HG03108 (cell line): ENCODE measurements around the gene PTGS1.

Experiments
- ATAC-seq: cut with Tn5 transposase; IDR thresholded peaks from one replicate; pipeline ENCODE4 v1.9.1; 2021; ENCODE audit warnings: moderate library complexity; ENCODE audit not compliant: unreplicated experiment

Gene PTGS1

DNA sequence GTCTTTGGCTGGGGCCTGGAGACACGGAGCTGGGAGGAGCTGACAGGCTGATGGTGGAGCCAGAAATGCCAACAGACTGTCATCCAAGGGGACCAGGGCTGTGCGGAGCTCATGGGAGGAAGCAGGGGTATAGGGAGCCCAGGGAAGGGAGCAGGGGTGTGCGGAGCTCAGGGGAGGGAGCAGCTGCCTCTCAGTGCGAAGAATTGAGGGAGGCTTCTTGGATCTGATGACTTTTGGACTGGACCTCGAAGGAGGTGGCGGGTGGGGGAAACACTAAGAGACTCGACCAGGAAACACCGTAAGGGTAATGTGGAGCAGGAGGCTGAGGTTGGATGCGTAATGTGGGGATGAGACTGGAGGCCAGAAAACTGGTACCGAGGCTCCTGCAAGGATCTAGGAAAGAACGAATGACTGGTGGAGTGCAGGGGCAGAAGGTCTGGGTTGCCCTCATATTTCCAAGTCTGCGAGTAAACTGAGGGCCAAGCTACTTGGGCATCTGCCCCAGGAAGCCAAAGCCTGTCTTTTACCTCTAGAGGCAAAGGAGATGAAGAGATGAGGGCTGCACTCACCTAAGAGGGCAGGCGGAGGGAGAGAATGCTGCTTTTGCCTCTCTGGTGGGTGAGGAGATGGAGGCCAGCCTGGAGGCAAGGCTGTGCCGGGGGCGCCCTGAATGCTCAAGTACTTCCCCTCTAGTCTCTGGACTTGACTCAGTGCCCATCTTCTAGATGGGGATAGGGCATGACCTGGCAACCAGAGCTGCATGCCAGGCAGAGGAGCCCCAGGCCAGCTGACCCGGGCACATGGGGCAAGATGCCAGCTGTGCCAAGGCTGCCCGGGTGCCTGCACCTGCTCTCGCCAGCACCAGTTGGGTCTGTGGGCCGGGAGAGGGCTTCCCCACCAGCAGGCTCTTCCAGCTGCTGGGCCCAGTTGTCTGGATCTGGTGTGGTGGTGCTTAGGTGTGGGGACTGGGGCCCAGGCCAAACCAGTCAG, 2.3 kb downstream of the PTGS1 start:
- ATAC-seq: no peak

DNA sequence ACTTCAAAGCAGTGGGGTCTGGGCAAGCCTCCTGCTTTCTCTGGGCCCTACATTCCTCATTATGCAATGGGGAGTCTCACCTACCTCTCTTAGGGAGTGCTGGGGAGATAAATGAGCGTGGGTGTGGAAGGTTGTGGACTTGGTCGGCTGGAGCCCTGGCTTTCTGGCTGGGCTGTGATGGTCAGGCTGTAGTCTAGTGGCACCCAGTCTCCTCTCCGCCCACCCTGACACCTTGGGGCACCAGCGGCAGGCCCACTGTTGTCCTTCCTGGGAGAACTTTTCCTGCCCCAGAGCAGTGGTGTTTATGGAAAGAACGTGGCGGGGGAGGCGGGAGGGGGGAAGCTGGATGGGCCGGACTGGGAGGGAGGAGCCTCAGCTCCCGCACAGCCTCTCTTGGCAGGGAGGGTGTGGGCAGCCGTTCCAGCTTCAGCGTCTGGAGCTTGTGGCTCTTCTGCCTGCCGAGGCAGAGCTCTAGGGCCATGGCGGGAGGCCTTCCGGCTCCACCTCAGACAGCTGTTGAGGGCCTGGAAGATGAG, 4.1 kb downstream of the PTGS1 start:
- no peak for ATAC-seq

DNA sequence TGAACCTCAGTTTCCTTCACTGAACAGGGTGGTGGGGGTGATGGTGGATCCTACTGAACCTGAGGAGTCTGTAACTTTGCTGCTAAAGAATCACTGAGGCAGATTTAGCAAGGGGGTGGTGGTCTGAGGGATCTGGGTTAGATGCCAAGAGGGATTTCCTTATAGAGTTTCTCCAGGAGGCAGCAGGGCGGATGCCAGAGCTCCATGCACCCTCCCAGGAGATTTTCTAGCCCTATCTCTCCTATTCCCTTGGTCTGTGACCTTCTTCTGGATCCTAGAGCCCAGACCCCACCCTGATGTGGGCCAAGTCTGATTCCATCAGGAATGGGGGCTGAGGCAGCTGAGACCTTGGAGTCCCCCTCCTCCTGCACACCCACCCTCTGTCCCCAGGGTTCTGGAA, 6.0 kb downstream of the PTGS1 start:
- no peak for ATAC-seq

DNA sequence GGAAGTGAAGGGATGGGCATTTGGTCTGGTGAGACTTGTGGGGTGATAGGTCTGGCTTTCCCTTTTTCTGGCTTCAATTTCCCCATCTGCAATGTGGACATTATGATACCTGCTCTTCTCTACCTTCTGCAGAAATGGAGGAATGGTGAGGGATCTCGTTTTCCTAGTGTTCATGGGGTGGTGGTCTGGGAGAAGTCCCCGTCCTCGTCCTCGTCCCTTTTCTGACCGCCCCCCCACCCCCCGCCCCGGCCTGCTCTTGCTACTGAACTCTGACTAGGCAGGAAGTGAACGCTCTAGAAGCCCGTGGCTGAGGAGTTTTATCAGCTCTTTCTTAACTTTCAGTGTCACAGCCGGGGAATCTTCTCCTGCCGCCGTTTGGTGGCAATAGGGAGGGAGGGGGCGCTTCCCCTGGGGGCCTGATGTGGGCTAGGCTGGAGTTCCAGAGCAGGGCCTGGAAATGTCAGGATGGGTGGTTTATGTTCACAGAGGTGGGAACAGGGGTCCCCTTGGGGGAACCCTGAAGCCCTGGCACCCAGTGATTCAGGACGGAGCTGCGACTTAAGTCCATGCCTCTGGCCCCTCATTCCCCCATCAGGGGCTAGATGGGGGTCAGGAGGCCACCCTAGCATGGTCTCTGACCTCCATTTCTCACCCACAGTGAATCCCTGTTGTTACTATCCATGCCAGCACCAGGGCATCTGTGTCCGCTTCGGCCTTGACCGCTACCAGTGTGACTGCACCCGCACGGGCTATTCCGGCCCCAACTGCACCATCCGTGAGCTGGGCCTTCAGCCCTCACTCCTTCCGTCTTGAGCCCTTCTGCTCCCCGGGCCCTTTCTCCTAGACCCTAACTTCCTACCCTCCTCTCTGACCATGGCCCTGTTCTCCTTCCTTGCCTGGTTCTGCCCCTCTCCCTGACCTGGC, 6.7 kb downstream of the PTGS1 start:
- no peak for ATAC-seq

DNA sequence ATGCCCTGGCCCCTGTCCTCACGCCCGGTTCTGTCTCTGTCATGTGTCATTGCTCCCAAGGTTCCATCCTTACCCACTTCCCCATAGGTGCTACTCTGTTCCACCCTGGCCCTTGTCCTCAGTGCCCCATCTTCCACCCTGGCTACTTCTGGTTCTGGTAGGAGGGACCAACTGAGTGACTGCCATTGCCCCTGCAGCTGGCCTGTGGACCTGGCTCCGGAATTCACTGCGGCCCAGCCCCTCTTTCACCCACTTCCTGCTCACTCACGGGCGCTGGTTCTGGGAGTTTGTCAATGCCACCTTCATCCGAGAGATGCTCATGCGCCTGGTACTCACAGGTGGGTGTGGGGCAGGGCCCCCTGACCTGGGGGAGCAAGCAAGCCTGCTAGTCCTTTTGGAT, 7.4 kb downstream of the PTGS1 start:
- ATAC-seq: no peak

DNA sequence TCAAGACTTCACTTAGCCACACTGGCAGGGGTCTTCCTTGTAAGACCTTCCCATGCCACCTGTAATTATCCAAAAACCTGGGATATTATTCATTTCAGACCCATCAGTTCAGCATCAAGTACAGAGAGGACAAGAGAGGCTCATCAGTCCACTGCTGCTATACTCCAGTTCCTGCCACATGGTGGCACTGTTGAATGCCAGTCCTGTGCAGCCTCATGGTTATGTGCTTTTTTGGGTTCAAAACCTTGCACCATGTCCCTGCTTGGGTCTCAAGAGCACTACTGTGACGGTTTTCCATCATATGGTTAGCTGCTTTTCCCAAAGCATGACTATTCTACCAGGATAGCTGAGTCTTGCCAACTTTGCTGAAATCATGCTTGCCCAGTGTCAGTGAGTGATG, 8.5 kb downstream of the PTGS1 start:
- ATAC-seq: no peak

DNA sequence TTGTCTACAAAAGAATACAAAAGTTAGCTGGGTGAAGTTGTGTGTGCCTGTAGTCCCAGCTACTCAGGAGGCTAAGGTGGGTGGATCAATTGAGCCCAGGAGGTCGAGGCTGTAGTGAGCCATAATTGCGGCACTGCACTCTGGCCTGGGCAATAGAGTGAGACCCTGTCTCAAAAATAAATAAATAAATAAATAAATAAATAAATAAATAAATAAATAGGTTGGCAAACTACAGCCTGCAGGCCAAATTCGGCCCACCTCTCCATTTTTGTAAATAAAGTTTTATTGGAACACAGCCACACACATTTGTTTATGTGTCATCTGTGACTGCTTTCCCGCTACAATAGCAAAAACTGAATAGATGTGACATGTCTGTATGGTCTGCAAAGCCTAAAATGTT, 9.5 kb downstream of the PTGS1 start:
- ATAC-seq: no peak

DNA sequence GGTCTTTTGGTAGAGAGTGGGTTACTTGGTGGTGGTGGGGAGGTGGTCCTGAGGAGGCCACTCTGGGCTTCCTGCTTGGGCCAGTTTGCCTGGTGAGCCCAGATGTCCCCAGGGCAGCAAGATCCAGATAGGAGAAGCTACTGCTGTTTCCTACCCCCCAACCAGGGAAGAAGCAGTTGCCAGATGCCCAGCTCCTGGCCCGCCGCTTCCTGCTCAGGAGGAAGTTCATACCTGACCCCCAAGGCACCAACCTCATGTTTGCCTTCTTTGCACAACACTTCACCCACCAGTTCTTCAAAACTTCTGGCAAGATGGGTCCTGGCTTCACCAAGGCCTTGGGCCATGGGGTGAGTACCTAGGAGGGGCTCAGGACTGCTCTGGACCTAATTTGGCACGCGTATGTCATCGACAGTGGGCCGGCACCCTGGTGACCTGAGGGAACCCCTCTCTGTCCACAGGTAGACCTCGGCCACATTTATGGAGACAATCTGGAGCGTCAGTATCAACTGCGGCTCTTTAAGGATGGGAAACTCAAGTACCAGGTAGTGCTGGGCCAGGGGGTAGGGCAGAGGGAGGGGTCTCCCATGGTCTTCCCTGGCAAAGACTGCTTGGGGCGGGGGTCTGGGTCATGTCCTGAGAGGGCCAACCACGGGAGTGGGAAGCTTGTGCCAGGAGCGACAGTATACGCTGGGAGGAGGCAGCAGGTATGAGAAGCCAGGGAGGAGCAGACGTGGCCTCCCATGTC, 10.6 kb downstream of the PTGS1 start:
- ATAC-seq: no peak

DNA sequence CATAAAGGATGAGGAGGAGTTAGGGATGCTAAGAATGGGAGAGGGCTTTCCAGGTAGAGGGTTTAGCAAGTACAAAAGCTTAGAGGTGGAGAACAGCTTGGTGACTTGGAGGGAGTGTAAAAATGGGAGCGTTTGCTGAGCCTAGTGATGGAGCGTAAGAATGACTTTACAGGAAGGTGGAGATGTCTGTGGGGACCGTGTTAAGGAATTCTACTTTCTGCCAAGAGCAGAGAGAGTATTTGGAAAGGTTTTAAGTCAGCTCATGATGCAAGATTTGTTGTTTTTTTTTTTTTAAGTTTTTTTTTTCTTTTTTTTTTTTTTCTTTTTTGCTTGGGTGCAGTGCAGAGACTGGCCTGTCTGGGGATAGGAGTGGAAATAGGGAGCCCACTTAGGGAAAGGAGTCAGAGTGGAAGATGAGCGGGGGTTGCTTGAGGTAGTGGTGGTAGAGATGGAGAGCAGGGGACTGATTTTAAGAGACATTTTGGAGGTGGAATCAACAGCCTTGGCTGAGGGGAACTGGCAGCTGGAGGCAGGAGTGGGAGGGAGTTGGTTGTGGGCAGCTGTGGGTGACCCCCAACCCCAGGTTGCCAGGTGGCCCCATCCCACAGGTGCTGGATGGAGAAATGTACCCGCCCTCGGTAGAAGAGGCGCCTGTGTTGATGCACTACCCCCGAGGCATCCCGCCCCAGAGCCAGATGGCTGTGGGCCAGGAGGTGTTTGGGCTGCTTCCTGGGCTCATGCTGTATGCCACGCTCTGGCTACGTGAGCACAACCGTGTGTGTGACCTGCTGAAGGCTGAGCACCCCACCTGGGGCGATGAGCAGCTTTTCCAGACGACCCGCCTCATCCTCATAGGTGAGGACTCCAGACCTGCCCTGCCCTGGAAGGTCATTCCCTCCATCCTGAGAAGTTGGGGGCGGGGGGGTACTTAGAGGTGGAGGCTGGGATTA, 12.4 kb downstream of the PTGS1 start:
- ATAC-seq: no peak

DNA sequence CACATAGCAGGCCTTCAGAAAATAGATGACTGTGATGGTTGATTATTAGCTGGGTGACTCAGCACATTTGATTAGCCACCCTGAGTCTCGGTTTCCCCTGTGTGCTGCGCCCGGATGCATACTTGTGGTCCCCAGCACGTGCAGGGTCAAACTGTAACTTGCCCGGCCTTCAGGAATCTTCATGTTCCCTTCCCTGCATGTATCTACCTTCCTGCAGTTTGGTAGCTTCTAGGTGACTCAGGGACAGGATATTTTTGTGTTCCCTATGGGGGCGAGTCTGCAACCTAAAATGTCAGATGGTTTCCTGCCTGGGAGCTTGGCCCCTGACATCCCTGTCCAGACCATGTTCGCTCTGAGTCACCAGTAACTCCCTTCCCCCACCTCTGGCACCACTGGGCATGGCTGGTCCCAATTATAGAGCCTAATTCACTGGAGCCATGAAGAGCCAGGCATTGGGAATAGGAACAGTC, 13.2 kb downstream of the PTGS1 start:
- no peak for ATAC-seq

DNA sequence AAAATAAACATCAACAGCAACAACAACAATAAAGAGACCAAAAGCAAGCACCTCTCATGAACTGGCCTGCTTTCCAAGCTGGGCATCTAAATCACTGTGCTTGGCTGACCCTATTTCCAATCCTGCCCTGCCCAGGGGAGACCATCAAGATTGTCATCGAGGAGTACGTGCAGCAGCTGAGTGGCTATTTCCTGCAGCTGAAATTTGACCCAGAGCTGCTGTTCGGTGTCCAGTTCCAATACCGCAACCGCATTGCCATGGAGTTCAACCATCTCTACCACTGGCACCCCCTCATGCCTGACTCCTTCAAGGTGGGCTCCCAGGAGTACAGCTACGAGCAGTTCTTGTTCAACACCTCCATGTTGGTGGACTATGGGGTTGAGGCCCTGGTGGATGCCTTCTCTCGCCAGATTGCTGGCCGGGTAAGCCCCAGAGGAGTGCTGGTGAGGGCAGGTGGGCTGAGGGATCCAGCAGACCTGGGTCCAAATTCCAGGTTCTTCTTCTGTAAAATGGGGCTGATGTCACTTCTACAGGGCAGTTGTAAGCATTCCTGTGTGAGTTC, 15.6 kb downstream of the PTGS1 start:
- no peak for ATAC-seq

DNA sequence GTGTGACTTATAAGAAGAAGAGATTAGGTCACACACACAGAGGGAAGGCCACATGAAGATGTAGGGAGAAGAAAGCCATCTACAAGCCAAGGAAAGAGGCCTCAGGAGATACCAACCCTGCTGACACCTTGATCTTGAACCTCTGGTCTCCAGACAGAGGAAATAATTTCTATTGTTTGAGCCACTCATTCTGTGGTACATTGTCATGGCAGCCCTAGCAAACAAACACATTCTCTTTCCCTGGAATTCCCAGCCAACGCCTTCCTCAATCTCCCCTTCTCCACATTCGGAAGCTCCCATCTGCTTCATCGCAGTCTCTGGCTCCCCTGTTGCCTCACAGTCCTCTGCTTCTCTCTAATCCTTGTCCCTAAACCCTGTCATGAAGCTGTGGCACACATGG, 16.7 kb downstream of the PTGS1 start:
- no peak for ATAC-seq

DNA sequence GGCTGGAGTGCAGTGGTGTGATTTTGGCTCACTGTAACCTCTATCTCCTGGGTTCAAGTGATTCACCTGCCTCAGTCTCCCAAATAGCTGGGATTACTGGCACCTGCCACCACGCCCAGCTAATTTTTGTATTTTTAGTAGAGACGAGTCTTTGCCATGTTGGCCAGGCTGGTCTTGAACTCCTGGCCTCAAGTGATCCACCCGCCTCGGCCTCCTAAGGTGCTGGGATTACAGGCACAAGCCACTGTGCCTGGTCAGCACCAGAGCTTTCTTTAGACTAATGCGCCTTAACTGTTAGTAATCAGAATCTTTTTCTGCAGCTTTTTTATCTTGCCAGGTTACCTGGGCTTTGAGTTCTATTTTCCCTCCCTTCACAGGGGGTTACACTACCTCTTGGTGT, 18.4 kb downstream of the PTGS1 start:
- ATAC-seq: no peak

DNA sequence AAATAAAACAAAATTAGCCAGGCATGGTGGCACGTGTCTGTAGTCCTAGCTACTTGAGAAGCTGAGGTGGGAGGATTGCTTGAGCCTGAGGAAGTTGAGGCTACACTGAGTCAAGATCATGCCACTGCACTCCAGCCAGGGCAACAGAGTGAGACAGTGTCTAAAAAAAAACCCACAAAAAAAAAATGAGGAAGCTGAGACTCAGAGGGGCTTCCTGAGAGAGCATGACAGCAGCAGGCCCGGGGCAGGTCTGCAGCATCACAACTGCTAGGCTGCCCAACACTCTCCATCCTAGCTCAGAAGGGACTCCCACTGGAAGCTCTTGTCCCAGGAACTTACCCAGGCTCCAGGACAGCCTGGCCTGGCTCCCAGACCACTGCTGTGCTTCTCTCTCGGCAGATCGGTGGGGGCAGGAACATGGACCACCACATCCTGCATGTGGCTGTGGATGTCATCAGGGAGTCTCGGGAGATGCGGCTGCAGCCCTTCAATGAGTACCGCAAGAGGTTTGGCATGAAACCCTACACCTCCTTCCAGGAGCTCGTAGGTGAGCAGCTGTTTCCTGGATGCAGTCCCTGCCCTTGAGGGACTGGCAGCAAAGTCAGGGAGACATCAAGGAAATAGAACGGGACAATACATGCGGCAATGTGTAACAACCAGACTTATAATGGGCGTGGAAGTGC, 19.1 kb downstream of the PTGS1 start:
- ATAC-seq: no peak

DNA sequence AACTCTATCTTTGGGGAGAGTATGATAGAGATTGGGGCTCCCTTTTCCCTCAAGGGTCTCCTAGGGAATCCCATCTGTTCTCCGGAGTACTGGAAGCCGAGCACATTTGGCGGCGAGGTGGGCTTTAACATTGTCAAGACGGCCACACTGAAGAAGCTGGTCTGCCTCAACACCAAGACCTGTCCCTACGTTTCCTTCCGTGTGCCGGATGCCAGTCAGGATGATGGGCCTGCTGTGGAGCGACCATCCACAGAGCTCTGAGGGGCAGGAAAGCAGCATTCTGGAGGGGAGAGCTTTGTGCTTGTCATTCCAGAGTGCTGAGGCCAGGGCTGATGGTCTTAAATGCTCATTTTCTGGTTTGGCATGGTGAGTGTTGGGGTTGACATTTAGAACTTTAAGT, 21.5 kb downstream of the PTGS1 start:
- no peak for ATAC-seq

DNA sequence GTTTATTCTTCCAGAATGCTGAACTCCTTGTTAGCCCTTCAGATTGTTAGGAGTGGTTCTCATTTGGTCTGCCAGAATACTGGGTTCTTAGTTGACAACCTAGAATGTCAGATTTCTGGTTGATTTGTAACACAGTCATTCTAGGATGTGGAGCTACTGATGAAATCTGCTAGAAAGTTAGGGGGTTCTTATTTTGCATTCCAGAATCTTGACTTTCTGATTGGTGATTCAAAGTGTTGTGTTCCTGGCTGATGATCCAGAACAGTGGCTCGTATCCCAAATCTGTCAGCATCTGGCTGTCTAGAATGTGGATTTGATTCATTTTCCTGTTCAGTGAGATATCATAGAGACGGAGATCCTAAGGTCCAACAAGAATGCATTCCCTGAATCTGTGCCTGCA, 21.9 kb downstream of the PTGS1 start:
- no peak for ATAC-seq

DNA sequence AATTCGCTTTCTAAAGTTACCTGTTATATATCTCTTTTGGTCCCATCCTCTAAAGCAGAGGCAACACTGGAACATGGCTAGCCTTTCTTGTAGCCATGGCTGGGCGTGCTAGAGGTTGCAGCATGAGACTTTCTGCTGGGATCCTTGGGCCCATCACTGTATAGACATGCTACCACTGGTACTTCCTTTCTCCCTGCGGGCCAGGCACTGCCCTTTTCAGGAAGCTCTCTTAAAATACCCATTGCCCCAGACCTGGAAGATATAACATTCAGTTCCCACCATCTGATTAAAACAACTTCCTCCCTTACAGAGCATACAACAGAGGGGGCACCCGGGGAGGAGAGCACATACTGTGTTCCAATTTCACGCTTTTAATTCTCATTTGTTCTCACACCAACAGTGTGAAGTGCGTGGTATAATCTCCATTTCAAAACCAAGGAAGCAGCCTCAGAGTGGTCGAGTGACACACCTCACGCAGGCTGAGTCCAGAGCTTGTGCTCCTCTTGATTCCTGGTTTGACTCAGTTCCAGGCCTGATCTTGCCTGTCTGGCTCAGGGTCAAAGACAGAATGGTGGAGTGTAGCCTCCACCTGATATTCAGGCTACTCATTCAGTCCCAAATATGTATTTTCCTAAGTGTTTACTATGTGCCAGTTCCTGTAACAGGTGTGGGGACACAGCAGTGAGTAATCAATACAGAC, 22.6 kb downstream of the PTGS1 start:
- ATAC-seq: no peak
